ENCODE results near the gene RBM4B. TPM values are rescaled to one million over a fixed set of nuclear protein-coding genes. Genes with fewer than 3 reads are reported as not detected.

The RBM4B gene
- total and polyA plus RNA-seq, 8 donors: 5.7 to 20.7 (median 8.3) TPM

DNA sequence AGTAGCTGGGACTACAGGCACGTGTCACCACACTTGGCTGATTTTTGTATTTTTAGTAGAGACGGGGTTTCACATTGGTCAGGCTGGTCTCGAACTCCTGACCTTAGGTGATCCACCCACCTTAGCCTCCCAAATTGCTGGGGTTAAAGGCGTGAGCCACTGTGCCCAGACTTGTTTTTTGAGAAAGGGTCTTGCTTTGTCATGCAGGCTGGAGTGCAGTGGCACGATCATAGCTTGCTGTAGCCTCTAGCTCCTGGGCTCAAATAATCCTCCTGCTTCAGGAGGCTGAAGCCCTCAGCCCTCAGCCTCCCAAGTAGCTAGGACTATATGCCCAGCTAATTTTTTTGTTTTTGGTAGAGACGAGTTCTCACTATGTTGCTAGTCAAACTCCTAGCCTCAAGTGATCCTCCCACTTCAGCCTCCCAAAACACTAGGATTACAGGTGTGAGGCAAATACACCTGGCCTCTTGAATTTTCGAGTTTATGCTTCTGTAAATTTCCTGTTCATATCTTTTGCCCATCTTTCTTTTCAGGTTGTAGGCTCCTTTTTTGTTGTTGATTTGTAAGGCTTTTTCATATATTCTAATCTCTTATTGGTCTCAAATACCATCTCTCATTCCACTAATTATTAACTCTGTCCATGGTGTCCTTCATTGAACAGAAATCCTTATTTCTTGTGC, 3.4 kb upstream of the RBM4B start:
- H3K27me3 ChIP-seq: no peaks in the 10 kb centered on the region
- FAIRE-seq (no peak), ATAC-seq (no peak), DNase-seq (no peak)
- peaks cover 0 to 5% (median 2%) of the 10 kb centered on the region in 3 donors for H3K4me1 ChIP-seq
- no peaks in the 10 kb centered on the region for H3K9me3 ChIP-seq
- no peak overlapping the region for H3K27ac ChIP-seq
- intact Hi-C loops (cut with DNase I): loop anchor here in 2 of 3 donors (10.0 kb wide), 1 partner anchor 266 kb away; no protein-coding TSS in a partner anchor
- no peak overlapping the region for H3K4me3 ChIP-seq
- TF ChIP-seq, protein P1, sequence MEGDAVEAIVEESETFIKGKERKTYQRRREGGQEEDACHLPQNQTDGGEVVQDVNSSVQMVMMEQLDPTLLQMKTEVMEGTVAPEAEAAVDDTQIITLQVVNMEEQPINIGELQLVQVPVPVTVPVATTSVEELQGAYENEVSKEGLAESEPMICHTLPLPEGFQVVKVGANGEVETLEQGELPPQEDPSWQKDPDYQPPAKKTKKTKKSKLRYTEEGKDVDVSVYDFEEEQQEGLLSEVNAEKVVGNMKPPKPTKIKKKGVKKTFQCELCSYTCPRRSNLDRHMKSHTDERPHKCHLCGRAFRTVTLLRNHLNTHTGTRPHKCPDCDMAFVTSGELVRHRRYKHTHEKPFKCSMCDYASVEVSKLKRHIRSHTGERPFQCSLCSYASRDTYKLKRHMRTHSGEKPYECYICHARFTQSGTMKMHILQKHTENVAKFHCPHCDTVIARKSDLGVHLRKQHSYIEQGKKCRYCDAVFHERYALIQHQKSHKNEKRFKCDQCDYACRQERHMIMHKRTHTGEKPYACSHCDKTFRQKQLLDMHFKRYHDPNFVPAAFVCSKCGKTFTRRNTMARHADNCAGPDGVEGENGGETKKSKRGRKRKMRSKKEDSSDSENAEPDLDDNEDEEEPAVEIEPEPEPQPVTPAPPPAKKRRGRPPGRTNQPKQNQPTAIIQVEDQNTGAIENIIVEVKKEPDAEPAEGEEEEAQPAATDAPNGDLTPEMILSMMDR (IDR thresholded peaks at IDR 0.05): no peak
- WGBS, 2 donors: 84 to 89% methylated on average over 7 of the region's 7 CpGs
- no peaks in the 10 kb centered on the region for H3K36me3 ChIP-seq

GRCh38 chr11:66676931-66677598, 622 bp downstream of the RBM4B start:
- Histone ChIP-seq H3K4me1 (peaks cover 4 to 22% (median 16%) of the 10 kb centered on the region in 3 donors), H3K27me3 (no peaks in the 10 kb centered on the region), H3K4me3 (peak overlapping the region; percentile 60 to 71 (median 68)), H3K9me3 (no peaks in the 10 kb centered on the region), H3K36me3 (no peaks in the 10 kb centered on the region), H3K27ac (peak overlapping the region; percentile 86 to 98 (median 94))
- intact Hi-C loops (cut with DNase I): no loop called here
- ATAC-seq: no peak
- FAIRE-seq: no peak
- WGBS, 2 donors: 4% methylated on average over 25 to 27 of the region's 27 CpGs
- TF ChIP-seq, protein P1 (IDR thresholded peaks at IDR 0.05): no peak
- no peak for DNase-seq

DNA sequence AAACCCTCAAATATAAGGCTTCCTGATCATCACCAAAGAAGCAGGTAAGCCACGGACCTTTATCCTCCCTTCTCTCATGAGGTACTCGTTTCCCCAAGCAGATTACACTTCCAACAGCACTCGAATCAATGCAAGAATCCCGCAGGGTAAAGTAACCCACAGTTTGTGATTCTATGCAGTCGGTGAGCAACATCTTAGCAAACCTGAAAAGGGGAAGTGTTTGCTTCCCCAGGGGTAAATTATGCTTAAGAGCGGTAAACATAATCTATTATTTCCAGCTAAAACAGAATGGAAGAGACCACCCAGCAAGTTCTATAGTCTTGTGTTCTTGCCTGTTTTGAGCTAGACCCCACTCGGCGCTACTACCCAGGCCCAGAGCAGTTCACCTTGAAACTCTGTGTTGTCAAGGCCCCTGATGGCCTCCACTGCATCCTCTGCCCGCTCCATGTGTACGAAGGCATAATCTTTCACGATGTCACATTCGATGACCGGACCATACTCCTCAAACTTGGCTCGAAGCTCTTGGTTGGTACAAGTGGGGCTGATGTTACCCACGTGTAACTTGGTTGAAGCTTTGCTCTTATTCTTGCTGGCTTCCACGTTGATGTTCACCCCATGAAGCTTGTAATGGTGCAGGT, 1.3 kb downstream of the RBM4B start:
- peaks cover 4 to 22% (median 16%) of the 10 kb centered on the region in 3 donors for H3K4me1 ChIP-seq
- H3K9me3 ChIP-seq: no peaks in the 10 kb centered on the region
- TF ChIP-seq, protein P1 (IDR thresholded peaks at IDR 0.05): no peak
- intact Hi-C loops (cut with DNase I): no loop called here
- H3K4me3 ChIP-seq: peak overlapping the region in 2 of 4 donors; percentile 67 to 71
- no peak overlapping the region for H3K27ac ChIP-seq
- whole genome bisulfite sequencing, 2 donors: 51 to 53% methylated on average over 16 of the region's 16 CpGs
- no peaks in the 10 kb centered on the region for H3K36me3 ChIP-seq
- no peak for FAIRE-seq
- DNase-seq: no peak
- H3K27me3 ChIP-seq: no peaks in the 10 kb centered on the region
- ATAC-seq: no peak

DNA sequence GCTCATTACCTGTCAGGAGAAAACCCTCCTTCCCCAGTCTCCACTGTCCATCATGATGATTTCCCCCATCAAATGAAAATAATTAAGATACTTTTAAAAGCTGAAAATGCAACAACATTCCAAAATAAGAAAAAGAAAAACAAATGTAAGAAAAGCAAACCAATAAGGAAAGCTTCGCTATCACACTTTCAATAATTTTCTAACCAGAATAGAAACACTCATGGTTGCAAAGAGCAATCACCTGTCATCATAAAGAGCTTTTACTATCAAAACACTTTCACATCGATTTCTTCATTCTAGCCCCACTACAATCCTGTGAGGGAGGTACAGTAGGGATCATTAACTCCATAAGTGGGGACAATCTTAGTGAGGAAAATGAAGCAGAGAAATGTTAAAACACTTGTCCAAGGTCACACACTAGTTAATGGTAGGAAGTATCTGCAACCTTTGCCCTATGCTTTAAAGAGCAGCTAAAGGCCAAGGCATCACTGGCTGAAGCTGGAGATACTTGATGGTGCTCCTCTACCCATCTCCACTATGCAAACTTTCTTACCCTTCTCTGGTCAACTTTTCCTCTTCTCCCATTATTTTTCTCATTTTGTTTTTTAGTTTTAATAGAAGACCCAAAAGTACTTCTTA, 2.6 kb downstream of the RBM4B start:
- FAIRE-seq (no peak), DNase-seq (no peak), ATAC-seq (no peak)
- H3K27ac ChIP-seq: no peak overlapping the region
- no peak overlapping the region for H3K4me3 ChIP-seq
- TF ChIP-seq, protein P1 (IDR thresholded peaks at IDR 0.05): no peak
- H3K36me3 ChIP-seq: no peaks in the 10 kb centered on the region
- 55 to 60% methylated on average over 2 of the region's 2 CpGs for WGBS, 2 donors
- peaks cover 4 to 22% (median 16%) of the 10 kb centered on the region in 3 donors for H3K4me1 ChIP-seq
- H3K9me3 ChIP-seq: no peaks in the 10 kb centered on the region
- no peaks in the 10 kb centered on the region for H3K27me3 ChIP-seq
- intact Hi-C loops (cut with DNase I): no loop called here
